GM12873 (cell line): Measurements from ENCODE around the gene CELSR1.

ENCODE experiments used
- TF ChIP-seq, protein P1 (sequence below): IDR thresholded peaks from 2 replicates; pipeline ENCODE4 v1.5.1; 2012; ENCODE audit warnings: low read depth, mild to moderate bottlenecking, moderate library complexity, low read length, control low read depth; ENCODE audit not compliant: insufficient read depth; ENCODE audit errors: missing control alignments

CELSR1 gene

GRCh38 chr22:46577368-46578249, 40.2 kb upstream of the CELSR1 start:
- TF ChIP-seq, protein P1, sequence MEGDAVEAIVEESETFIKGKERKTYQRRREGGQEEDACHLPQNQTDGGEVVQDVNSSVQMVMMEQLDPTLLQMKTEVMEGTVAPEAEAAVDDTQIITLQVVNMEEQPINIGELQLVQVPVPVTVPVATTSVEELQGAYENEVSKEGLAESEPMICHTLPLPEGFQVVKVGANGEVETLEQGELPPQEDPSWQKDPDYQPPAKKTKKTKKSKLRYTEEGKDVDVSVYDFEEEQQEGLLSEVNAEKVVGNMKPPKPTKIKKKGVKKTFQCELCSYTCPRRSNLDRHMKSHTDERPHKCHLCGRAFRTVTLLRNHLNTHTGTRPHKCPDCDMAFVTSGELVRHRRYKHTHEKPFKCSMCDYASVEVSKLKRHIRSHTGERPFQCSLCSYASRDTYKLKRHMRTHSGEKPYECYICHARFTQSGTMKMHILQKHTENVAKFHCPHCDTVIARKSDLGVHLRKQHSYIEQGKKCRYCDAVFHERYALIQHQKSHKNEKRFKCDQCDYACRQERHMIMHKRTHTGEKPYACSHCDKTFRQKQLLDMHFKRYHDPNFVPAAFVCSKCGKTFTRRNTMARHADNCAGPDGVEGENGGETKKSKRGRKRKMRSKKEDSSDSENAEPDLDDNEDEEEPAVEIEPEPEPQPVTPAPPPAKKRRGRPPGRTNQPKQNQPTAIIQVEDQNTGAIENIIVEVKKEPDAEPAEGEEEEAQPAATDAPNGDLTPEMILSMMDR = no peak

GRCh38 chr22:46576556-46577367, 39.3 kb upstream of the CELSR1 start:
- TF ChIP-seq, protein P1 = no peak

DNA sequence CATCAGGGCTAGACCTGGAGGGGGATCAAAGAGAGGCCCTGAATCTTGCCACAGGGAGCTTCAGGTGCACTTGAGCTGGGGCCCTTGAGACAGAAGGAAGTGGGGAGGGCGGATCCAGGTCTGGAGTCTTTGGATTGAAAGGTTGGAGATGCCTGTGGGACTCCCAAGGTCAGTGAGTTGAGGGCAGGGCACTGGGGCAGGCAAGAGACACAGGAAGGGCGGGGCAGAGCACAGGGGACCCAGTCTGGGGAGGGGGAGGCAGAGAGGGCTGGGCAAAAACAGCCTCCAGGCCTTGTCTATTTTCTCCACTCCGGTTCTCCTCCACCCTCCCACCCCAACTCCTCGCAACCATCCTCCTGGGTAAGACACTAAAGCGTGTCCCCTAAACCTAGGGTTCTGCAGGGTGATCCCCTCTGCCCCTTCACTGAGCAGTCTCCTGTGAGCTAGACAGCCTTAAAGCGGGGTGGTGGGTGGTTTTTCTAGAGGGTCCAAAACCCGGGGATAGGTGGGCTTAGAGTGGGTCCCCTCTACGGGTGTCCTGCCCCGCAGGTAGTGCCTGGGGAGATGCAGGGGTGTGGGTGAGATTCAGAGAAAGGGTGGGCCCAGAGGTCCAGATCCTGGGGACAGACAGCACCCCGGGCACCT, 38.6 kb upstream of the CELSR1 start:
- TF ChIP-seq, protein P1 = no peak

DNA sequence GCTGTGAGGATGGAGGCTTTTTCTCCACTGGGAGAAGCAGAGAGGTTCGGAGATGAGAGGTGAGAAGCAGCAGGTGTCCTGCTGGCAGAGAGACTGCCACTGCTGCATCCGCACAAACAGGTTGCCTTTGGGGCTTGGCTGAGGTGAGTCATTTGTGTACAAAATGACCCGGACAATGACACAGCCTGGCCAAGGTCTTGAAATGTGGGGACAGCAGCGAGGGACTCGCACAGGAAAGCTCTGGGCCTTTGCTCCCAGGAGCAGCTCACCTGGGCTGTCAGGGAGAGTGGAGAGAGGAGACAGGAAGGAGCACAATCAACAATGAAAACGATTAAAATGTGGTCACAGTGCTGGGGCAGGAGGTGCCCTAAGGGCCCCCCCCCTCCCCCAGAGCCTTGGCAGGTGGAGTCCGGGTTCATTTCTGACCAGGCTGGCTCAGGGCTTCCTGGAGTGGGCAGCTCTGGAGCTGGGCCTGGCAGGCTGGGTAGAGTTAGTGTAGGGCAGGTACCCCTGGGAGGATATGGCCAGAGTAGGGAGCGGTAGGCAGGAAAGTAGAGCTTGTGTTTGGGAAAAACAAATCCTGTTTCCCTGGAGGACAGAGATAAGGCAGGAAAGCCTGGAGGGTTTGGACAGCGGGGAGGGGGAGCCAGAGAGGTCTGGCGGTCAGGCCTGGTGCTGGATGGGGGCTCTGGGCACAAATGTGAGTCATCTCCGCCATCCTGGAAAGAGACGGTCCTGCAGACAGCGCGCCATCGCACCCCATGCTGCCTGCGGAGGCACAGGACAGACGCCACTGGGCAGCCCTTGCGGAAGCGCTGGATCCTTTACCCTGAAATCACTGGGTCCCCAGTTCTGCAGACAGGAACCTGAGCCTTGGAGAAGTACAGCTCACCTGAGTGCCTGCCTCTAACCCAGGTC, 37.8 kb upstream of the CELSR1 start:
- TF ChIP-seq, protein P1 = no peak

- TF ChIP-seq, protein P1 = no peak
These were observed 37.1 kb upstream of the CELSR1 start for GRCh38 chr22:46574438-46574992.

DNA sequence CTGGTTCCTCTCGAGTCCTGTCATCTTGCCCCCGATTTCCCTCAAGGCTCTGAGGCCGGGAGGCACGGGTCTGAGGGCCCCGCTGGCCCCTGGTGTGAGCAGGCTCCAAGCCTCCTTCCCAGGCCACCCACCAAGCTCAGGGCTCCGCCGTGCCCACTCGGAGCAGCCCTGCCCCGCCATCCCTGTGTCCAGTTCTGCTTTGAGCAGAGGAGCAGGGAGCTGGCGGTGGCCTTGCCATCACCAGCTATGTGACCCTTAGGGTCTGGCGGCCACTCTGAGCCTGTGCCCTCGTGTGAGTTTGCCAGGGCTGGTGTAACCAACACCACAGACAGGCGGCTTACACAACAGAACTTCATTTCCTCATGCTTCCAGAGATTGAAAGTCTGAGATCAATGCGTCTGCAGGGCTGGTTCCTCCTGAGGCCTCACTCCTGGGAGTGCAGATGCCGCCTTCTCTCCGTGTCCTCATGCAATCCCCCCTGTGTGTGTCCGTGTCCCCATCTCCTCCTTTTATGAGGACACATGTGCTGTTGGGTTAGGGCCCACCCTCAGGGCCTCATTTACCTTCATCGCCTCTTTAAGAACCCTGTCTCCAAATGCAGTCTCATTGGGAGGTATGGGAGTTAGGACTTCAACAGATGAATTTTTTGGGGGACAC, 36.5 kb upstream of the CELSR1 start:
- TF ChIP-seq, protein P1 = no peak
